SU-DHL-6 (cell line): ENCODE measurements around the gene MC5R.

ENCODE experiments used
- H2AFZ ChIP-seq: fragments of 200-600 bp; sonication (generic); 2 replicates; pipeline ENCODE4 v1.6.1; 2014; ENCODE audit warnings: low read depth, mild to moderate bottlenecking, moderate library complexity, mixed read lengths, antibody characterized with exemption, low read length; ENCODE audit not compliant: severe bottlenecking
- H3F3A ChIP-seq: fragments of 200-600 bp; shearing (Covaris generic); 2 replicates; pipeline ENCODE4 v1.6.0; 2016; ENCODE audit warnings: antibody characterized with exemption, mild to moderate bottlenecking; ENCODE audit not compliant: insufficient read depth
- H3K27ac ChIP-seq: fragments of 200-600 bp; sonication (generic); 2 replicates; pipeline ENCODE4 v1.5.1; 2016; ENCODE audit warnings: low read depth, mild to moderate bottlenecking, low read length, moderate library complexity, mixed read lengths
- H3K27me3 ChIP-seq: fragments of 200-600 bp; sonication (generic), shearing (Covaris generic); 2 replicates; pipeline ENCODE4 v1.6.0; 2014; ENCODE audit warnings: mild to moderate bottlenecking, low read length
- H3K36me3 ChIP-seq: fragments of 200-600 bp; sonication (generic); 2 replicates; pipeline ENCODE4 v1.6.1; 2014; ENCODE audit warnings: mild to moderate bottlenecking, low read length, mixed read lengths
- H3K4me2 ChIP-seq: fragments of 300-600, 200-600 bp; shearing (Covaris generic), sonication (generic); 2 replicates; pipeline ENCODE4 v1.6.0; 2014; ENCODE audit warnings: low read length, low read depth, mild to moderate bottlenecking; ENCODE audit not compliant: poor library complexity, severe bottlenecking
- H3K4me3 ChIP-seq: fragments of 200-600 bp; sonication (generic); 2 replicates; pipeline ENCODE4 v1.5.1; 2014; ENCODE audit warnings: antibody characterized with exemption, low read length, mild to moderate bottlenecking, mixed read lengths; ENCODE audit not compliant: insufficient read depth, poor library complexity, severe bottlenecking
- H3K79me2 ChIP-seq: fragments of 200-600 bp; sonication (generic); 2 replicates; pipeline ENCODE4 v1.6.1; 2014; ENCODE audit warnings: mild to moderate bottlenecking, low read length, moderate library complexity; ENCODE audit not compliant: insufficient read depth
- H3K9ac ChIP-seq: fragments of 200-600 bp; sonication (generic); 2 replicates; pipeline ENCODE4 v1.7.0; 2014; ENCODE audit warnings: mild to moderate bottlenecking, low read length
- H3K9me2 ChIP-seq: fragments of 200-600 bp; sonication (generic); replicated peaks from 2 replicates; pipeline ENCODE4 v1.6.1; 2014; ENCODE audit warnings: low read length; ENCODE audit not compliant: insufficient read depth
- H3K9me3 ChIP-seq: fragments of 200-600 bp; sonication (generic); 2 replicates; pipeline ENCODE4 v1.6.1; 2014; ENCODE audit warnings: low read length, mixed read lengths; ENCODE audit not compliant: insufficient read depth
- H4K20me1 ChIP-seq: fragments of 200-600 bp; sonication (generic); 2 replicates; pipeline ENCODE4 v1.6.1; 2014; ENCODE audit warnings: low read depth, mild to moderate bottlenecking, antibody characterized with exemption, low read length, moderate library complexity, mixed read lengths
- EZH2phosphoT487 ChIP-seq: fragments of 200-600 bp; sonication (generic), shearing (Covaris generic); conservative IDR thresholded peaks from 2 replicates; pipeline ENCODE4 v1.6.1; 2018; ENCODE audit warnings: mild to moderate bottlenecking, antibody characterized with exemption, low read length, moderate library complexity, mixed read lengths
- TF ChIP-seq, protein P1 (sequence below): fragments of 200-600 bp; sonication (generic); IDR thresholded peaks from one replicate; pipeline ENCODE4 v1.5.1; 2017; ENCODE audit warnings: antibody characterized with exemption, mild to moderate bottlenecking, low read length, moderate library complexity; ENCODE audit not compliant: insufficient read depth, poor library complexity, severe bottlenecking

Gene MC5R

DNA sequence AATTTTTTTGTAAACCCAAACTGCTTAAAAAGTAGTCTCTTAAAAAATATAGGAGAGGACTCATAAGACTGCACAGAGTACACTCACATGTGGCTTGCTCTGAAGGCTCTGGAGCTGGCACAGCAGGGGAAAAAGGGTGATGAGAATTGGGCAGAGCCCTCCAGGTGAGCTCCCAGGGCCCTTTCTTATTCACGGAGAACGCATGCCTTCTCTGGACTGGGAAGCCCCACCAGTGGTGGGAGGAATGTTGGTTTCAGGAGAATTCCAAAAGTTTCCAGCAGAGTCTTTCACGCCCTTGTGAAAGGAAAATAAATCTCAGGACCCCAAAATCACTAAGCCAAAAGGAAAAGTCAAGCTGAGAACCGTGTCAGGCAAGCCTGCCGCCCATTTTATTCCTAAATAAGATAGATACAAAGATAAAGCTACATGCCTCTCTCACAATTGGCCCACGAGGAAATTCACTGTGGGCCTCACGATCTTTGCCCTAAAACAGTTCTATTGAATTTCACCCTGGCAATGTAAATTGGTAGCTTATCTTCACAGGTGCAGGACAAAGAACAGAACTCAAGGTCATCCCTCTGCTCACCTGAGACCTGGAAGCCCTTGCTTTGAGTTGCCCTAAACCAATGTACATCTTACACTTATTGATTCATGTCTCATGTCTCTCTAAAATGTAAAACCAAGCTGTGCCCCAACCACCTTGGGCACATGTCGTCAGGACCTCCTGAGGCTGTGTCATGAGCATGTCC lies 15.5 kb upstream of the MC5R start:
- H3K9me2 ChIP-seq, result no peaks in the 10 kb centered on the region
- H3K9me3 ChIP-seq, result no peaks in the 10 kb centered on the region
- H3K36me3 ChIP-seq, result no peaks in the 10 kb centered on the region
- no peak for TF ChIP-seq EZH2phosphoT487
- TF ChIP-seq, protein P1, sequence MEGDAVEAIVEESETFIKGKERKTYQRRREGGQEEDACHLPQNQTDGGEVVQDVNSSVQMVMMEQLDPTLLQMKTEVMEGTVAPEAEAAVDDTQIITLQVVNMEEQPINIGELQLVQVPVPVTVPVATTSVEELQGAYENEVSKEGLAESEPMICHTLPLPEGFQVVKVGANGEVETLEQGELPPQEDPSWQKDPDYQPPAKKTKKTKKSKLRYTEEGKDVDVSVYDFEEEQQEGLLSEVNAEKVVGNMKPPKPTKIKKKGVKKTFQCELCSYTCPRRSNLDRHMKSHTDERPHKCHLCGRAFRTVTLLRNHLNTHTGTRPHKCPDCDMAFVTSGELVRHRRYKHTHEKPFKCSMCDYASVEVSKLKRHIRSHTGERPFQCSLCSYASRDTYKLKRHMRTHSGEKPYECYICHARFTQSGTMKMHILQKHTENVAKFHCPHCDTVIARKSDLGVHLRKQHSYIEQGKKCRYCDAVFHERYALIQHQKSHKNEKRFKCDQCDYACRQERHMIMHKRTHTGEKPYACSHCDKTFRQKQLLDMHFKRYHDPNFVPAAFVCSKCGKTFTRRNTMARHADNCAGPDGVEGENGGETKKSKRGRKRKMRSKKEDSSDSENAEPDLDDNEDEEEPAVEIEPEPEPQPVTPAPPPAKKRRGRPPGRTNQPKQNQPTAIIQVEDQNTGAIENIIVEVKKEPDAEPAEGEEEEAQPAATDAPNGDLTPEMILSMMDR, result no peak
- H2AFZ ChIP-seq, result no peak overlapping the region
- H4K20me1 ChIP-seq, result no peaks in the 10 kb centered on the region
- H3K79me2 ChIP-seq, result no peaks in the 10 kb centered on the region
- no peak overlapping the region for H3K4me3 ChIP-seq
- no peak overlapping the region for H3K27ac ChIP-seq
- H3F3A ChIP-seq, result no peaks in the 10 kb centered on the region
- H3K4me2 ChIP-seq, result no peak overlapping the region
- H3K9ac ChIP-seq, result no peak overlapping the region
- H3K27me3 ChIP-seq, result no peaks in the 10 kb centered on the region

DNA sequence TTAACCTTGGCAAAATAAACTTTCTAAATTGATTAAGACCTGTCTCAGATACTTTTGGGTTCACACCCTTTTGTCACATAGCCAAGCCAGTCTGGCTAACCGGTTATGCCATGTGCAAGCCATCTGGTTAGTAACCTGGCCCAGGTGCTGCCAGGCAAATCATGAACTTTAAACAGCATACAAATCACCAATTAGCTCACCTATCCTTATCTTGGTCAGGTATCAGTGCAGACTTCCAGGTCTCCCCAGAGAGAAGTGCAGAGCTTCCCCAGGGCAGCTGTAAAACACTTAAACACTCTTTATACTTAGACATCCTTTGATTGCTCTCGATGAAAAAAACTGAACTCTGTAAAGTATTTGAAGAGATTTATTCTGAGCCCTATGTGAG lies 14.9 kb upstream of the MC5R start:
- Histone ChIP-seq H3K79me2 (no peaks in the 10 kb centered on the region), H4K20me1 (no peaks in the 10 kb centered on the region), H3K9ac (no peak overlapping the region), H3K9me3 (no peaks in the 10 kb centered on the region), H3K9me2 (no peaks in the 10 kb centered on the region), H3K4me2 (no peak overlapping the region), H3K4me3 (no peak overlapping the region), H3K36me3 (no peaks in the 10 kb centered on the region), H3F3A (no peaks in the 10 kb centered on the region), H3K27me3 (no peaks in the 10 kb centered on the region), H2AFZ (no peak overlapping the region), H3K27ac (no peak overlapping the region)
- no peak for TF ChIP-seq EZH2phosphoT487
- TF ChIP-seq, protein P1, result no peak

GRCh38 chr18:13809531-13810255 lies 14.3 kb upstream of the MC5R start:
- no peak overlapping the region for H2AFZ ChIP-seq
- no peaks in the 10 kb centered on the region for H4K20me1 ChIP-seq
- no peaks in the 10 kb centered on the region for H3K9me2 ChIP-seq
- no peaks in the 10 kb centered on the region for H3K27me3 ChIP-seq
- TF ChIP-seq, protein P1, result no peak
- no peak for TF ChIP-seq EZH2phosphoT487
- H3K4me3 ChIP-seq, result no peak overlapping the region
- no peak overlapping the region for H3K4me2 ChIP-seq
- no peaks in the 10 kb centered on the region for H3K9me3 ChIP-seq
- H3F3A ChIP-seq, result no peaks in the 10 kb centered on the region
- no peaks in the 10 kb centered on the region for H3K79me2 ChIP-seq
- H3K9ac ChIP-seq, result no peak overlapping the region
- H3K36me3 ChIP-seq, result no peaks in the 10 kb centered on the region
- H3K27ac ChIP-seq, result no peak overlapping the region
